ENCODE data around the gene CACNA1S. TPM values are rescaled to one million over a fixed set of nuclear protein-coding genes. Genes with fewer than 3 reads are reported as not detected.

CACNA1S gene
- total RNA-seq, 1 donor from 2014 or later, result 0.11 TPM

DNA sequence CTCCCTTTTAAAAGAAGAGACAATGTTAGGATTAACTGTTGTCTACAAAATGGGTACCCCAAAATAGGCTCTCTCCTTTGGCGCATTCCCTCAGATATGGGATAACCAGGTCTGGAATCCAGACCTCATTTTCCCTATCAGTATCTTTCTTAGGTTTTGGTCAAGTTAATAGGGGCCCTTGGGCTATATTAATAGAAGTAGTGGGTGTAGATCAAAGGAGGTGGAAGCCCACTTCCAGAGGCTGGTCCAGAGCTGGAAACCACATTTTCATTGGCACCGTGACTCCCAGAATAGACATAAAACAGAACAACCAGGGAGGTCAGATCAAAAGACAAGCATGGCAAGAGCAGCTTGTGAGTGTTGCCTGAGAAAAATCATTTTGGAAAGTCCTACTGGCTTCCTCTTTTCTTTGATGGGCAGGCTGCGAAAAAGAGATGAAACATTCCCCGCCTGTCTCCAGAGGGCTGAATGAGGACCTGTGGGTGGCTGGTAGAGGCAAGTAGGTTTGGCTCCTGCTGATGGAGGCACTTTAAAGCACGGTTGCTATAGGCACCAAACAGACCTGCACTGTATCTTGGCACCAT lies 62.9 kb downstream of the CACNA1S start:
- no peak overlapping the region for H3K27ac ChIP-seq
- no peaks in the 10 kb centered on the region for H3K27me3 ChIP-seq

DNA sequence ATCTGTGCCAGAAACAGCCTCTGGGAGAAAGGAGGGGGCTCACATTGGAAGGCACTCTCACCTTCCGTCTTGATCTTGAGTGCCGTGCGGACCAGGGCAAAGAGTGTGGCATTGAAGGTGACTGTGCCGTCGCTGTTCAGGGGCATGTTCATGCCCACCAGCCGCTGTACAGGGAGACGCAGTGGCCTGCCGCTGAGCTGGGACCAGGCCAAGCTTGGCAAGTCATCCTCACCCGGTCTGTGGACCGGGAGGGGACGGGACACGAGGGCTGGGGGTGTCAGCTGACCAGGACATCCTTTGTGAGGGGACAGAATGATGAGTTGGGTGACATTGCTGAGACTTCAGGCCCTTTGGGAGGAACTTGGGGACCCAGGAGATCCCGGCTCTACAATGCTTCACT lies 63.7 kb downstream of the CACNA1S start:
- Mint-ChIP-seq H3K27ac (no peak overlapping the region), H3K9me3 (no peaks in the 10 kb centered on the region), H3K36me3 (no peaks in the 10 kb centered on the region), H3K4me3 (no peak overlapping the region), H3K4me1 (peaks cover 26% of the 10 kb centered on the region), H3K27me3 (ENCODE audit: insufficient read depth, low read depth) (peaks cover 3% of the 10 kb centered on the region)
- H3K36me3 ChIP-seq, result no peaks in the 10 kb centered on the region
- no peak overlapping the region for H2AFZ ChIP-seq (replicated peaks)
- no peak overlapping the region for H3K4me3 ChIP-seq
- H3K4me1 ChIP-seq, result no peaks in the 10 kb centered on the region
- H3K9ac ChIP-seq, result no peak overlapping the region
- no peaks in the 10 kb centered on the region for H4K20me1 ChIP-seq (ENCODE audit: low read depth)
- no peaks in the 10 kb centered on the region for H3K27me3 ChIP-seq
- no peak overlapping the region for H3K27ac ChIP-seq
- TF ChIP-seq, protein P1, sequence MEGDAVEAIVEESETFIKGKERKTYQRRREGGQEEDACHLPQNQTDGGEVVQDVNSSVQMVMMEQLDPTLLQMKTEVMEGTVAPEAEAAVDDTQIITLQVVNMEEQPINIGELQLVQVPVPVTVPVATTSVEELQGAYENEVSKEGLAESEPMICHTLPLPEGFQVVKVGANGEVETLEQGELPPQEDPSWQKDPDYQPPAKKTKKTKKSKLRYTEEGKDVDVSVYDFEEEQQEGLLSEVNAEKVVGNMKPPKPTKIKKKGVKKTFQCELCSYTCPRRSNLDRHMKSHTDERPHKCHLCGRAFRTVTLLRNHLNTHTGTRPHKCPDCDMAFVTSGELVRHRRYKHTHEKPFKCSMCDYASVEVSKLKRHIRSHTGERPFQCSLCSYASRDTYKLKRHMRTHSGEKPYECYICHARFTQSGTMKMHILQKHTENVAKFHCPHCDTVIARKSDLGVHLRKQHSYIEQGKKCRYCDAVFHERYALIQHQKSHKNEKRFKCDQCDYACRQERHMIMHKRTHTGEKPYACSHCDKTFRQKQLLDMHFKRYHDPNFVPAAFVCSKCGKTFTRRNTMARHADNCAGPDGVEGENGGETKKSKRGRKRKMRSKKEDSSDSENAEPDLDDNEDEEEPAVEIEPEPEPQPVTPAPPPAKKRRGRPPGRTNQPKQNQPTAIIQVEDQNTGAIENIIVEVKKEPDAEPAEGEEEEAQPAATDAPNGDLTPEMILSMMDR (IDR thresholded peaks at IDR 0.05), result no peak
- no peak for TF ChIP-seq EZH2 (IDR thresholded peaks at IDR 0.05)
- no peak for DNase-seq (ENCODE audit: low spot score)
- H3K9me3 ChIP-seq (ENCODE audit: low read depth), result no peaks in the 10 kb centered on the region
- H3K79me2 ChIP-seq (ENCODE audit: low read depth), result no peaks in the 10 kb centered on the region
- no peaks in the 10 kb centered on the region for H3F3A ChIP-seq (ENCODE audit: low read depth)
- H3K4me2 ChIP-seq, result no peak overlapping the region

More for the DNA sequence above, 62.9 kb downstream of the CACNA1S start:
- no peak overlapping the region for H2AFZ ChIP-seq (replicated peaks)
- H3K36me3 ChIP-seq, result no peaks in the 10 kb centered on the region
- no peaks in the 10 kb centered on the region for H3K9me3 Mint-ChIP-seq
- DNase-seq (ENCODE audit: low spot score), result no peak
- no peaks in the 10 kb centered on the region for H4K20me1 ChIP-seq (ENCODE audit: low read depth)
- no peak overlapping the region for H3K9ac ChIP-seq
- H3K4me1 ChIP-seq, result peaks cover 4% of the 10 kb centered on the region
- no peak overlapping the region for H3K4me3 ChIP-seq
- no peak overlapping the region for H3K4me3 Mint-ChIP-seq
- H3K9me3 ChIP-seq (ENCODE audit: low read depth), result no peaks in the 10 kb centered on the region
- no peaks in the 10 kb centered on the region for H3K36me3 Mint-ChIP-seq
- no peak overlapping the region for H3K4me2 ChIP-seq
- no peak for TF ChIP-seq EZH2phosphoT487 (IDR thresholded peaks at IDR 0.05)
- TF ChIP-seq EZH2 (IDR thresholded peaks at IDR 0.05), result no peak
- TF ChIP-seq, protein P1 (IDR thresholded peaks at IDR 0.05), result no peak
- H3F3A ChIP-seq (ENCODE audit: low read depth), result no peaks in the 10 kb centered on the region
- no peak overlapping the region for H3K27ac Mint-ChIP-seq
- H3K4me1 Mint-ChIP-seq, result peaks cover 33% of the 10 kb centered on the region
- H3K79me2 ChIP-seq (ENCODE audit: low read depth), result no peaks in the 10 kb centered on the region
- peaks cover 3% of the 10 kb centered on the region for H3K27me3 Mint-ChIP-seq (ENCODE audit: insufficient read depth, low read depth)

GRCh38 chr1:201044119-201044518 lies 68.1 kb downstream of the CACNA1S start:
- Histone ChIP-seq H3K27ac (no peak overlapping the region), H3K9me3 (ENCODE audit: low read depth) (no peaks in the 10 kb centered on the region), H3K4me1 (no peaks in the 10 kb centered on the region), H3K79me2 (ENCODE audit: low read depth) (no peaks in the 10 kb centered on the region), H3F3A (ENCODE audit: low read depth) (no peaks in the 10 kb centered on the region), H3K4me3 (no peak overlapping the region), H3K36me3 (no peaks in the 10 kb centered on the region), H3K27me3 (no peaks in the 10 kb centered on the region), H4K20me1 (ENCODE audit: low read depth) (no peaks in the 10 kb centered on the region), H3K9ac (no peak overlapping the region), H3K4me2 (no peak overlapping the region), H2AFZ (replicated peaks) (no peak overlapping the region)
- Mint-ChIP-seq H3K4me1 (peaks cover 8% of the 10 kb centered on the region), H3K9me3 (no peaks in the 10 kb centered on the region), H3K36me3 (no peaks in the 10 kb centered on the region), H3K27ac (no peak overlapping the region), H3K27me3 (ENCODE audit: insufficient read depth, low read depth) (peaks cover 7% of the 10 kb centered on the region), H3K4me3 (no peak overlapping the region)
- TF ChIP-seq, protein P1 (IDR thresholded peaks at IDR 0.05), result no peak
- TF ChIP-seq EZH2phosphoT487 (IDR thresholded peaks at IDR 0.05) (no peak), EZH2 (IDR thresholded peaks at IDR 0.05) (no peak)
- no peak for DNase-seq (ENCODE audit: low spot score)

All from neural progenitor cell (in vitro differentiated cells).